ENCODE measurements around the gene EML1.

The EML1 gene

GRCh38 chr14:99971941-99972747, 178.9 kb downstream of the EML1 start:
- no peak for FAIRE-seq

GRCh38 chr14:99972748-99973466, 179.7 kb downstream of the EML1 start:
- FAIRE-seq = peak; percentile 51

GRCh38 chr14:99975190-99975589, 182.0 kb downstream of the EML1 start:
- FAIRE-seq = no peak

GRCh38 chr14:99976021-99976420, 182.8 kb downstream of the EML1 start:
- no peak for FAIRE-seq

- FAIRE-seq = no peak
These were observed 183.5 kb downstream of the EML1 start for GRCh38 chr14:99976681-99977080.

- no peak for FAIRE-seq
These were observed 187.1 kb downstream of the EML1 start for GRCh38 chr14:99980299-99980698.

GRCh38 chr14:99981806-99982205, 188.6 kb downstream of the EML1 start:
- FAIRE-seq = no peak

GRCh38 chr14:99982537-99983250, 189.5 kb downstream of the EML1 start:
- peak; percentile 88 for FAIRE-seq

GRCh38 chr14:99983251-99984015, 190.2 kb downstream of the EML1 start:
- no peak for FAIRE-seq

- FAIRE-seq = no peak
These were observed 190.8 kb downstream of the EML1 start for GRCh38 chr14:99984036-99984435.

GRCh38 chr14:99986396-99986795, 193.2 kb downstream of the EML1 start:
- FAIRE-seq = no peak

- no peak for FAIRE-seq
These were observed 195.8 kb downstream of the EML1 start for GRCh38 chr14:99989032-99989431.

- no peak for FAIRE-seq
These were observed 197.3 kb downstream of the EML1 start for GRCh38 chr14:99990268-99991170.

- no peak for FAIRE-seq
These were observed 198.1 kb downstream of the EML1 start for GRCh38 chr14:99991331-99991730.
